T-helper 22 cell (primary cell): ENCODE data around the gene ARPC1B.
"Not testable (repeated sequence)": the region's sequence is repeated elsewhere in the genome, so short reads cannot be mapped to it uniquely, and the experiment has no call there.

ENCODE experiments used
- DNase-seq: peaks from one replicate; pipeline ENCODE4 v3.0.0-alpha.2; 2020; ENCODE audit warnings: low read depth

Gene ARPC1B

DNA sequence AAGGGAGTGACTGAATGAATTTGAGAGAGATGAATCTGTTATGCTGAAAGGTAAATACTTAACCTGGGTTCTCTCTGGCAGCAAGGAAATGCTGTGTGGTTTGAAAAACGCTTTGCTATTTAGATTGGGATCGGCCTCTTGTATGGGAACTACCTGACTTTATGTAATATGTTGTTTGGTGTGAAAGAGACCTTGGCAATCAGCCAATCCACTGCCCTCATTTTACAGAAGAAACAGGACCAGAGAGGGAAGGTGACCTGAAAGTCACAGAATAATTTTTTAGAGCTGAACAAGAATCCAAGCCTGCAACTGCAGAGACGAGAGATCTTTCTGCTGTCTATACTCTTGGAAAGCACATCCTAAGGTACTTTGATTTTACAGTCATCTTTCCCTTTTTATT lies 35.3 kb downstream of the ARPC1B start:
- no peak for DNase-seq

DNA sequence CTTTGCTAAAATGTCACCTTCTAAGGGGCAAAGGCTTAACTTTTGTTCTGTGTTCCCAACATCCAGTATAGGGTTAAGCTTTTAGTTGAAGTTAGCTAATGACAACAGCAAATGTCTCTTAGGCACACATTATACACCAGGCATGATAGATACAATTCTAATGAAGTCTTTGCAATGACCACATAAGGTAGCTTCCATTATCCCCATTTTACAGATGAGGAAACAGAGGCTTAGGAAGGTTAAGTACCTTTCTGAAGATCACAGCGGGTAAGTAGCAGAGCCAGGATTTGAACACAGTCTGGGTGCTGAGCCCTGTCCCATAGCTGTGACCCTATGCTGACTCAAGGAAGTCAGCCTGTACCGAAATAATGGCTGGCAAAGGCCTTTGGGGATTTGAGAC lies 36.1 kb downstream of the ARPC1B start:
- no peak for DNase-seq

DNA sequence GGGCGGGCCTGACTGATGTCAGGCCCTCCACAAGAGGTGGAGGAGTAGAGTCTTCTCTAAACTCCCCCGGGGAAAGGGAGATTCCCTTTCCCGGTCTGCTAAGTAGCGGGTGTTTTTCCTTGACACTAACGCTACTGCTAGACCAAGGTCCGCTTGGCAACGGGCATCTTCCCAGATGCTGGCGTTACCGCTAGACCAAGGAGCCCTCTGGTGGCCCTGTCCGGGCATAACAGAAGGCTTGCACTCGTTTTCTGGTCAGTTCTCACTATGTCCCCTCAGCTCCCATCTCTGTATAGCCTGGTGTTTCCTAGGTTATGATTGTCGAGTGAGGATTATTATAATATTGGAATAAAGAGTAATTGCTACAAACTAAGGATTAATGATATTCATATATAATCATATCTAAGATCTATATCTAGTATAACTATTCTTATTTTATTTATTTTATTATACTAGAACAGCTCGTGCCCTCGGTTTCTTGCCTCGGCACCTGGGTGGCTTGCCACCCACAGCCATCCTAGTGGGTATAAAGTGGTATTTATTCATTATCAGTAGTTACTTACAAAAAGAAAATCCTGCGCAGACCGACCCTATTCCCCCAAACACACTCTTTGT lies 41.1 kb downstream of the ARPC1B start:
- DNase-seq, result not testable (repeated sequence)

DNA sequence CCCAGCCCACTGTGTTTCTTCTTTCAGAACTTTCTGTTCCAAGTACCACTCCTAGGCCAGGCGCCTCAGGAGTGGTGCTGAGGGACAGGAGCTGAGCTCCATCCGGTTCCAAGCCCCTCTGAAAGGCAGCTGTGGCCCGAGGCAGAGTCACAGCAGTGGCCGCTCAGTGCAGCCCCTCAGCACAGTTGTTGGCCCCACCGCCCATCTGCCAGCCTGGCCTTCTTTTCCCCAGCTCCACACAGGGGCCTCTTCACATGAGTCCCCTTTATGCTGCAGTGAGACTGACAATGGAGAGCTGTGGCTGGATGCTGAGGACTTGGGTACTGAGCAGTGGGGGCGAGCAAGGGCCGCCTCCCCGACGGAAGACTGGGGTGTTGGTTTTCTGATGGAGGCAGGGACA lies 43.7 kb downstream of the ARPC1B start:
- no peak for DNase-seq

DNA sequence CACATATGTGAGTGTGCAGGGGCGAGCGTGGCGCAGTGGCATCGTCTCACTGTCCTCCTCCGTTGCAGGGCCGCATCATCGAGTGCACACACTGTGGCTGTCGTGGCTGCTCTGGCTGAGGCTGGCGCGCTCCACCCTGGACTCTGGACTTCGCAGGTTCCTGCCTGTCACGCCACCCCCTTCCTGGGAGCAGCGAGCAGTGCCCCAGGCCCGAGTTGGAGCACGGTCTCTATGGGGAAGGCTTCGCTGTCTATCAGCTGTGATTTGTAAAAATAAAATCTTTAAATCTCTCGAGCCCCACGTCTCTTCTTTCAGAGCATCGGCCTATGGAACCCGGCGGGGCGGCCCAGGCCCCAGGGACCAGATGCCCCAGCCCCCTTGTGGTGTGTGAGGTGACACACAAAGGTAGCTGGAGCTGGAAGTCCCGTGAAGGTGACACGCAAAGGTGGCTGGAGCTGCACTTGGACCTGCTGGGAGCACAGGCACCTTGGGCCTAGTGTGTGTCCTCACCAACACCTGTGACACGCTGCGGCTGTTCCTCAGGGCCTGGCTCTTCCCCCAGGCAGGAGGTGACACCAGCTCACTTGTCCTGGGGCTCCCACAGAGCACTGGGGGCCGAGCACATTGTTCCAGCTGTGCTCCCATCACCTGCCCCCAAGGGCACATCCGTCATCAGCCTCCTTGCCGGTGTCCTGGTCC lies 44.9 kb downstream of the ARPC1B start:
- DNase-seq, result no peak

DNA sequence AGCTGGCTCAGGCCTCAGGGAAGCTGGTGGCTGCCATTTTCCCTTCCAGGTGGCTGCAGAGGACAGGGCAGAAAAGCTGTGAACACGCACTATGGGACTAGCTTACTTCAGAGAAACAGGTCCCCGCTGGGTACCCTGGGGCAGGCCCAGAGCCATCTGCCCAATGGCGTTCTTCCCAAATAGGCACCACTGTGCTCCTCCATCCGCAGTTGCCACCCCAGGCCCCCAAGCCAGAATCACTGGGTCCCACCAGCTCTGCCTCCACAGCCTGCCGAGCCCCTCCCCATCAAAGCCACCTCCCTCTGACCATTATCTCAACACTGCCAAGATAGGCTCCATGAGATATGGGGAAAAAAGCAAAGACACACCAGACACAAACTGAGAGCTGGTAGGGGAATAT lies 45.7 kb downstream of the ARPC1B start:
- DNase-seq, result no peak

DNA sequence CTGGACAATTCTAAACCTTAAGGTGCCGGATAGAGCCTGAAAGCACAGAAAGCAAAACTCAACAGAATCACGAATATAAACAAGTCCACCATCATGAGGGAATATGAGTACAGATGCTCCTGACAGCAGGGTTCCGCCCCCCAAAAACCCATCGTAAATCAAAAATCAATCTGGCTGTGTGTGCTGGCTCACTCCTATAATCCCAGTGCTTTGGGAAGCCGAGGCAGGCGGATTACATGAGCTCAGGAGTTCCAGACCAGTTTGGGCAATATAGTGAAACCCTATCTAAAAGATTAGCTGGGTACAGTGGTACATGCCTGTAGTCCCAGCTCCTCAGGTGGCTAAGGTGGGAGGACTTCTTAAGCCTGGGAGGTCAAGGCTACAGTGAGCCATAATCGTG lies 46.5 kb downstream of the ARPC1B start:
- DNase-seq, result no peak

DNA sequence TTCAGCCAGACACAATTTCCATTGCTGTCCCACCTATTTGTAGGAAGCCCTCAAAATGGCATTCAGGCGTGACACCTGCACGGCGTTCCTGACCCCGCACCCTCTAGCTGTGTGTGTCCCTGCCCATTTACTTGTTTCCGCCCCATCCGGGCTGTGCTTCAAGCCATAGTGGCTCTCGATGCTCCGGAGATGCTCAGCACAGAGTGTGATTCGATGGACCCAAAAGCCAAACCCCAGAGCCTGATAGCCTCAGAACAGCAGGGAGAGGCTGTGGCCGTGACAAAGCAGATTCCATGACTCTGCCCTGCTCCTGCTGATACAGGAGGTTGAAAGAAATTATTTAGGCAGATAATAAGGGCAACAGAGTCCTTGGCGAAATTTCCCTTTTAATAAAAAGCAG lies 47.7 kb downstream of the ARPC1B start:
- DNase-seq, result no peak

DNA sequence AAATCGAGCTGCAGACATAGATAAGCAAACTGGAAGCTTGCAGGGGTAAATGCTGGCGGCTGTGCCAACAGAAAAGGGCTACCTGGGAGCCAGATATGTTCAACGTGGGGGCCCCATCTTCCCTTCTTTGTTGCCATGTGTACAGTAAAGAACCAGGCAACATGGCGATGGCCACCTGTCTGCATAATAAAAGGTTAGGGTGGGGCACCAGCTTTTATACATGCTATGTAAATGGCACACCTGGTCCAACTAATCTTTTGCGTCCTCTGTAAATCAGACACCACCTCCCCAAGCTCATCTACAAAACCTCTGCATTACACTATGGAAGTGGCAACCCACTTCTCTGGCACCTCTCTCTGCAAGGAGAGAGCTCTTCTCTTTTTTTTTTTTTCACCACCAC lies 48.1 kb downstream of the ARPC1B start:
- DNase-seq, result no peak

DNA sequence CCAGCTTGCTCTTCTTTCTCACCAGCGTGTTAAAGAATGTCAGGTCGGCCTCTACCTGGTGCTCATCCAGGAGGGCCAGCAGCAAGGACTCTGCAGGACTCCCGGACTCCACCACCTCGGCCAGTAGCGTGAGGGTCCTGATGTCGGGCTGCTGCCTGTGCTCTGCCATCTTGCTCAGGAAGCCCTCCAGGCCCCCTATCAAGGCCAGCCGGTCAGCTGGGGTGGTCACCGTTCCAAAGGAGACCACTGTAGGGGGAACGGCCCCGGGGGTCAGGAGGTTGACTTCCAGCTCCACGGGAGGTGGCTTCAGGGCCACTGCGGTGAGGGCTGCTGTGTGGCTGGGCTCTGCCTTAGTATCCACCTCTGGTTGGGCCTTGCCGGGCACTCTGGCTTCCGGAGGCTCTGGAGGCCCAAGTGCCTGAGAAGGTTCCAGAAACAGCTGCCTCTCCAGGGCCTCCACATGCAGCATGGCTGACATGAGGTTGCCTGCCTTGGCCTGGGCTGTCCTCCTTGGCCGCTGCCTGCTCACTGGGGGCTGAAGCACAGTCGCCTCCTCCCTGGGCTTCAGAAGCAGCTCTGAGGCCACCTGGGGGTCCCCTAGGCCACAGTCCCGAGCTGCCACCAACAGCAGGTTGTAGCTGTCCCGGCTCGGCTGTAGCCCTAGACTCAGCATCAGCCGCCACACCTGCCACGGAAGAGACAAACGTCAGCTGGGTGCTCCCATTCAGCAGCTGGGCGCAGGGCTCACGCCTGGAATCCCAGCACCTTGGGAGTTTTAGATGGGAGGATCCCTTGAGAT lies 50.6 kb downstream of the ARPC1B start:
- DNase-seq, result no peak

DNA sequence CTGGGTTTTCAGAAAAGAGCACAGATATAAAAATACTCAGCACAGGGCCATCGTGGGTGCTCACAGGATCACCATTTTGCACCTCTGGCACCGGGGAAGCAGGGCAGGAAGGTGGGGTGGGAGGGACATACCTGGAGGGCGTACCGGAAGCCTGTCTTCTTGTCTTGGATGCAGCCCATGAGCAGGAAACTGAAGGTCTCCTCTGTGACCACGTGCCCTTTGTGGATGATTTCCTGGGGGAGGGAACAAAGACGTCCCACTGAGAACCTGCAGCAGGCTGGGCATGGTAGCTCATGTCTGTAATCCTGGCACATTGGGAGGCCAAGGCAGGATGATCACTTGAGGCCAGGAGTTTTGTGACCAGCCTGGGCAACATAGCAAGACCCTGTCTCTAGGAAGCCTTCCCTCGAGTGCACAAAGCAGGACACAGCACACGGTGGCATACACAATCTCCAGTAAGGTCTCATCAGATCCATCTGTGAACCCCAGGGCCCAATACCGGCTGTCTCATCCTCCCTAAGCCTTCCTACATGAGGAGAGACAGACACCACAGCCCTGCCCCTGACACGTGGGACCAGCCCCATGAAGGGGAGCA lies 54.5 kb downstream of the ARPC1B start:
- no peak for DNase-seq

DNA sequence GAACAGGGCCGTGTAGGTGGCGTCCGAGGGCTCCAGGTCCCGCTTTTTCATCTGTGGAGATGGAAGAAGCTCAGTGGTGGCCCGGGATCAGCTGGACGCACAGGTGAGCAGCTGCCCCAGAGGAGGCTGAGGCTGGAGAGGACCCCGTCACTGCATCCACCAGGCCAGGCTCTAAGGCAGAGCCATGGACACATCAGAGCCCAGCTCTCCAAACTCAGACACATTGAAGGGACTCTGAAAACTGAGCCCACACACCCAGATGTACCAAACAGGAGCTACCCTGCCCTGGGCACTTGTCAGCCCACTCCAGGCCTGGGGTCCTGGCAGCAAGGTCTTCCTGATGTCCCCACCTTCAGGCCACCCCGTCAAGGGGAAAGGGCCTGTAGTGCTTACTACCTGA lies 55.2 kb downstream of the ARPC1B start:
- no peak for DNase-seq

DNA sequence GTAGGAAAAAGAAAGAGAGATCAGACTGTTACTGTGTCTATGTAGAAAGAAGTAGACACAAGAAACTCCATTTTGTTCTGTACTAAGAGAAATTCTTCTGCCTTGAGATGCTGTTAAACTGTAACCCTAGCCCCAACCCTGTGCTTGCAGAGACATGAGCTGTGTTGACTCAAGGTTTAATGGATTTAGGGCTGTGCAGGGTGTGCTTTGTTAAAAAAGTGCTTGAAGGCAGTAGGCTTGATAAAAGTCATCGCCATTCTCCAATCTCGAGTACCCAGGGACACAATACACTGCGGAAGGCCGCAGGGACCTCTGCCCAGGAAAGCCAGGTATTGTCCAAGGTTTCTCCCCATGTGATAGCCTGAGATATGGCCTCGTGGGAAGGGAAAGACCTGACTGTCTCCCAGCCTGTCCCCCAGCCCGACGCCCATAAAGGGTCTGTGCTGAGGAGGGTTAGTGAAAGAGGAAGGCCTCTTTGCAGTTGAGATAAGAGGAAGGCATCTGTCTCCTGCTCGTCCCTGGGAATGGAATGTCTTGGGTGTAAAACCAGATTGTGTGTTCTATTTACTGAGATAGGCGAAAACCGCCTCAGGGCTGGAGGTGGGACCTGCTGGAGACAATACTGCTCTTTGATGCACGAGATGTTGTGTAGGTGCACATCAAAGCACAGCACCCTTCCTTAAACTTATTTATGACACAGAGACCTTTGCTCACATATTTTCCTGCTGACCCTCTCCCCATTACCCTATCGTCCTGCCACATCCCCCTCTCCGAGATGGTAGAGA lies 57.4 kb downstream of the ARPC1B start:
- DNase-seq, result not testable (repeated sequence)

DNA sequence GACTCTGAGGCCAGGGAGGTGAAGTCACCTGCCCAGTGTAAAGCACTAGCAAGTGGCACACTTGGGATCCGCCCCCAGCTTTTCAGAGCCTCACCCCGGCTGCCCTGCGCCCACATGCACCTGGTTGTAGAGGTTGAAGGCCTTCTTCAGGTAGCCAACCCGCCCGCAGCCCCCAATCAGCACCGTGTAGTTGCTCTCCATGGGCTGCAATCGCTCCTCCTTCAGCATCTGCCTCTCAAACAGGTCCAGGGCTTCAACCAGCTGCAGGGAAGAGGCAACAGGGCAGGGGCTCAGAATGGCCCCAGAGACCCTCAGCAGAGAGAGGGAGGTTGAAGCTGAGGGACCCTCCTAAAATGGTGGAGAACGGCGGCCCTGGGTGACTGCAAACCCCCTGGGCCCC lies 58.6 kb downstream of the ARPC1B start:
- no peak for DNase-seq

DNA sequence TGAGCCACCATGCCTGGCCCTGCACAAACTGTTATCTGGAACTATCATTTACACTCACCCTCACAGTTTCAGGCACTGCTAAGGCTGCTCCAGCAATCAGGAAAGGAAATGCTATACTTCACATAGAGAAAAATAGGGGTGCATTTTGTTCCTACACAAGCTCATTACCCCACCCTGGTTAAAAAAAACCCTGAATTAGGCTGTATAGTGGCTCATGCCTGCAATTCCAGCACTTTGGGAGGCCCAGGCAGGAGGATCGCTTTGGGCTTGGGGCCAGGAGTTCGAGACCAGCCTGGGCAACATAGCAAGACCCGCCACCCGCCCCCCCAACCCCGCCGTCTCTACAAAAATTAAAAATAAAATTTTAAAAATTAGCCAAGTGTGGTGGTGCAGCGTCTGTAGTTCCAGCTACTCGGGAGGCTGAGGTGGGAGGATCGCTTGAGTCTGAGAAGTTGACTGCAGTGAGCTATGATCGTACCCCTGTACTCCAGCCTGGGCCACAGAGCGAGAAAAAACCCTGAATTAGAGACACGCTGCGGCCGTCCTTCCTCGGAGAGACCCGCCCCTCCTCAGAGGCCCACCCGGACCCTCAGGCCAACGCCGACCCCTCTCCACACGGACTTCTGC lies 63.5 kb downstream of the ARPC1B start:
- no peak for DNase-seq

DNA sequence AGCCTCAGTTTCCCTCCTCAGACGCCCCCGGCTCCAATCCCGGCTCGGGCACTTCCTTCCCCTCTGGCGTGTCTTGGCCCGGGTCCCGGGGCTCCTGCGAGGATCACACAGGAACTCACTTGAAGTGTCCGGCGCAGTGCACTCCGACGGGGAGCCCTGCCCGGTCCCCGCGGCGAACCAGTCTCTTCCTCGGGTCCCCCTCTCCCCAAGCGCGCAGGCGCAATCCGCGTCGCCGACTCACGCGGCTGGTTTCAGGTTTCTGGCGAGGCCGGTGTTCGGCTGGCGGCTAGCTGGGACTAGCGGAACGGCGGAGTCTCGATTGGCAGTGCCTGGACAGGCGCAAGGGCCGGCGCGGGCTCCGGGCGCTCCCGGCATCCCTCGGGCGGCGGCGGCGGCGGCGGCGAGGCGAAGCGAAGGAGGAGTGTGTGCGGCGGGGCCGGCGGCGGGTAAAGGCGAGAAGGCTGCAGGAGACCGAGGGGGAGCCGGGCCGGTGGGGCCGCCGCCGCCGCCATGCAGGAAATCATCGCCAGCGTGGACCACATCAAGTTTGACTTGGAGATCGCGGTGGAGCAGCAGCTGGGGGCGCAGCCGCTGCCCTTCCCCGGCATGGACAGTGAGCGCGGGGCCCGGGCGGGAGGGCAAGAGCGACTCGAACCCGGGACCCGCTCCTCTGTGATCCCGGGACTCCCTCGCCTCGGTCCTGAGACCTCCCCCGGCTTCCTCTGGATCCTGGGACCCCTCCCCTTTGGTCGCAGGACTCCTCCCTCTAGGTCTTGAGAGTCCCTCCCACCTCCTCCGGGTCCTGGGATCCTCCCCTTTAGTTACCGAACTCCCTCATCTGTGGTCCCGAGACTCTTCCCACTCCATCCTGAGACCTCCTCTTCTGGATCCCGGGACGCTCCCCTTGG lies 64.3 kb downstream of the ARPC1B start, which contains the start of the genes CPSF4 and PTCD1:
CPSF4 (plus strand) TSS at position 371 of the 908 bp plus-strand sequence; CDS start at position 511, 140 bp downstream.
PTCD1 (minus strand) TSS at position 226 of the 908 bp plus-strand sequence. CDS start 3,556 bp downstream, outside the sequence.
- DNase-seq, result peak; percentile 75

DNA sequence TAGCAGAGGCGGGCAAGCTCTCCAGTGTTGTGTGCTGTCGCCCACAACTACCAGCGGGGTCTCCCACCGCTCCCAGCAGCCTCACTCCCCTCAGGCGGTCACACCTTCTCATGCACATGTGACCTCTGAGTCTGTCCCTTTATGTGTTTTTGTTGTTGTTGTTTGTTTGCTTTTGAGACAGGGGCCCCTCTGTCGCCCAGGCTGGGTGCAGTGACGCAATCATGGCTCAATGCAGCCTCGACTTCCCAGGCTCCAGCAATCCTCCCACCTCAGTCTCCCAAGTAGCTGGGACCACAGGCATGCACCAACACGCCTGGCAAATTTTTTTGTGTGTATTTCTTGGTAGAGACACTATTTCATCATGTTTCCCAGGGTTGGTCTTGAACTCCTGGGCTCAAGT lies 65.7 kb downstream of the ARPC1B start:
- no peak for DNase-seq
